ENCODE data around the gene CMC1.

CMC1 gene

DNA sequence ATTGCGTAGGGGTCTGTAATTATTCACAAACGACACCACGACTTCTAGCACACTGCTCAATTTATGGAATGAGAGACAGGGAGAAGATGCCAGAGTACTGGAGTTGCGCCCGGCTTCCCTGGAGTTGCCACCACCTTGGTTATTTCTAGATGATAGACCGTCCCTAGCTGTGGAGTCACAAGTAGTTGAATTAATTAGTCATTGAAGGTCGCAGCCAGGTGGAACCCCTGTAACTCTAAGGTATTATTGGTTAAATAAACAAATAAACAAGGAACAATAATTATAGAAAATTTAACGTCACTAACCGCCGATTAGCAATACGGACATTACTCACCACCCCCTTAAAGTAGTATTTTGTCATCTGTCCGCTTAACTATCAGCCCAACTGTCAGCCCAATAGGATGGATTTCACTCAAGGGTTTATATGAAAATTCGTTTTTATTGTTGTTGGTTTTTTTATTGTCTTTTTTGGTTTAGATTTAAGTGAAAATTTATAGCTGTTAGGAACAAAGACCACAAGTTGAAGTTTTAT lies 108.1 kb downstream of the CMC1 start:
- no peak for TF ChIP-seq CEBPB (IDR thresholded peaks at IDR 0.05)
- TF ChIP-seq MAX (IDR thresholded peaks at IDR 0.05) = no peak
- no peak for TF ChIP-seq NFIC (IDR thresholded peaks at IDR 0.05)
- TF ChIP-seq REST (IDR thresholded peaks at IDR 0.05; ENCODE audit: low read depth) = no peak
- no peak for TF ChIP-seq CREB1 (IDR thresholded peaks at IDR 0.05; ENCODE audit: low read depth)
- no peak for TF ChIP-seq YY1 (IDR thresholded peaks at IDR 0.05; ENCODE audit: low read depth)
- TF ChIP-seq TAF1 (IDR thresholded peaks at IDR 0.05; ENCODE audit: low read depth) = no peak
- no peak for TF ChIP-seq TCF12 (IDR thresholded peaks at IDR 0.05; ENCODE audit: low read depth)
- no peak for TF ChIP-seq EP300 (IDR thresholded peaks at IDR 0.05; ENCODE audit: borderline replicate concordance)
- no peak for TF ChIP-seq FOXM1 (IDR thresholded peaks at IDR 0.05; ENCODE audit: borderline replicate concordance, low read depth)
- no peak for TF ChIP-seq ZBTB7A (IDR thresholded peaks at IDR 0.05; ENCODE audit: low read depth)
- no peak for TF ChIP-seq TEAD4 (IDR thresholded peaks at IDR 0.05)
- TF ChIP-seq, protein P1, sequence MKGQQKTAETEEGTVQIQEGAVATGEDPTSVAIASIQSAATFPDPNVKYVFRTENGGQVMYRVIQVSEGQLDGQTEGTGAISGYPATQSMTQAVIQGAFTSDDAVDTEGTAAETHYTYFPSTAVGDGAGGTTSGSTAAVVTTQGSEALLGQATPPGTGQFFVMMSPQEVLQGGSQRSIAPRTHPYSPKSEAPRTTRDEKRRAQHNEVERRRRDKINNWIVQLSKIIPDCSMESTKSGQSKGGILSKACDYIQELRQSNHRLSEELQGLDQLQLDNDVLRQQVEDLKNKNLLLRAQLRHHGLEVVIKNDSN (IDR thresholded peaks at IDR 0.05) = no peak

Data from Ishikawa (cell line).